GM12892 (cell line): ENCODE data around the gene HNRNPLL.

ENCODE experiments used
- POLR2A ChIP-seq: IDR thresholded peaks from 2 replicates; pipeline ENCODE4 v1.6.1; 2011; ENCODE audit warnings: low read depth, low read length, control low read depth
- POLR2AphosphoS5 ChIP-seq: IDR thresholded peaks from 2 replicates; pipeline ENCODE4 v1.6.1; 2011; ENCODE audit warnings: low read depth, low read length, control low read depth
- TAF1 ChIP-seq: IDR thresholded peaks from 2 replicates; pipeline ENCODE4 v1.6.1; 2011; ENCODE audit warnings: low read depth, mild to moderate bottlenecking, control low read depth, low read length, borderline replicate concordance

- TF ChIP-seq POLR2A (no peak), POLR2AphosphoS5 (no peak), TAF1 (no peak)
Observed at GRCh38 chr2:38532366-38532765, 70.4 kb downstream of the HNRNPLL start.
